GM12873 (cell line): ENCODE data around the gene STK39.

Experiments
- TF ChIP-seq, protein P1 (sequence below): IDR thresholded peaks from 2 replicates; pipeline ENCODE4 v1.5.1; 2012; ENCODE audit warnings: low read depth, mild to moderate bottlenecking, moderate library complexity, low read length, control low read depth; ENCODE audit not compliant: insufficient read depth; ENCODE audit errors: missing control alignments

The STK39 gene

GRCh38 chr2:168241208-168241607 lies 6.2 kb downstream of the STK39 start:
- TF ChIP-seq, protein P1, sequence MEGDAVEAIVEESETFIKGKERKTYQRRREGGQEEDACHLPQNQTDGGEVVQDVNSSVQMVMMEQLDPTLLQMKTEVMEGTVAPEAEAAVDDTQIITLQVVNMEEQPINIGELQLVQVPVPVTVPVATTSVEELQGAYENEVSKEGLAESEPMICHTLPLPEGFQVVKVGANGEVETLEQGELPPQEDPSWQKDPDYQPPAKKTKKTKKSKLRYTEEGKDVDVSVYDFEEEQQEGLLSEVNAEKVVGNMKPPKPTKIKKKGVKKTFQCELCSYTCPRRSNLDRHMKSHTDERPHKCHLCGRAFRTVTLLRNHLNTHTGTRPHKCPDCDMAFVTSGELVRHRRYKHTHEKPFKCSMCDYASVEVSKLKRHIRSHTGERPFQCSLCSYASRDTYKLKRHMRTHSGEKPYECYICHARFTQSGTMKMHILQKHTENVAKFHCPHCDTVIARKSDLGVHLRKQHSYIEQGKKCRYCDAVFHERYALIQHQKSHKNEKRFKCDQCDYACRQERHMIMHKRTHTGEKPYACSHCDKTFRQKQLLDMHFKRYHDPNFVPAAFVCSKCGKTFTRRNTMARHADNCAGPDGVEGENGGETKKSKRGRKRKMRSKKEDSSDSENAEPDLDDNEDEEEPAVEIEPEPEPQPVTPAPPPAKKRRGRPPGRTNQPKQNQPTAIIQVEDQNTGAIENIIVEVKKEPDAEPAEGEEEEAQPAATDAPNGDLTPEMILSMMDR: no peak

- TF ChIP-seq, protein P1: no peak
These were observed 8.1 kb downstream of the STK39 start for GRCh38 chr2:168239281-168239680.

DNA sequence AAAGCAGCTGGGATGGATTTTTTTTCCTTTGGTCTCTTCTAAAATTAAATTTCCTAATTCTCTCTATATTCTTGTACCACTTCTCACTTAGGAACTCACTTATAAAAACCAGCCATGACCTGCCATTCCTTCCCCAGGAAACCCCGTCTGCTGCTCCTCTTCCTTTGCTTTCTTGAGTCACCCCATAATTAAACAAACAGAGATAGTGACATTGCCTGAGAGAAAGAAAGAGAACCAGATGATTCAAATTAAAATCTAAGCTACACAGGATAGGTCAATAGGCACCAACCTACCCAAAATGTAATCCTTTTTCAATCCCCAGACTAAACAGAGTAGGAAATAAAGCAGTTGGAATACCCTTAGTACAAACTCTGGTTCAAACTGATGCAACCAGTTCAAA lies 9.7 kb downstream of the STK39 start:
- TF ChIP-seq, protein P1: no peak

DNA sequence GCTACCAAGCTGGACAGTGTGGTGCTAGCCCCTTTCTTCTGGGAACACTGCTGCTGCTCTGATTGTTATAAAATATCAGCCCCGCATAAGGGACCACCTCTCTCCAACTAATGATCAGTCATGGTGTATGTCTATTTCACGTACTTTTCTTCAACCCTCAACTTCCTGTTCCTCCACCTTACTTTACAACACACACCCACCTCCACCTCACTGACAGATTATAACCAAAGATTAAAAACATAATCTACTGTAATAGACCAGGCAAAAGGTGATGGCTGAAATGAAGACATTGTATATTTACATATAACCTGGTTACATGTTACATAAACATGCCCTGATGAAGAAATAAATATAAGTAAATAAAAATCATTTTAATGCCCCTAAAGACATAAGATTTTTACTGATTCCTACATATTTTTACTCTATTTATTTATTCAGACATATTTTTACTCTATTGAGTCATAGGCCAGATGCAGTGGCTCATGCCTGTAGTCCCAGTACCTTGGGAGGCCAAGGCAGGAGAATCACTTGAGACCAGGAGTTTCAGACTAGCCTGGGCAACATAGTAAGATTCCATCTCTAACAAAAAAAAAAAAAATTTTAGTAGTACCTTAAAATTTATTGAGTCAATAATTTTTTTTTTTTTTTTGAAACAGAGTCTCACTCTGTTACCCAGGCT lies 12.8 kb downstream of the STK39 start:
- TF ChIP-seq, protein P1: no peak

GRCh38 chr2:168233726-168234406 lies 13.5 kb downstream of the STK39 start:
- TF ChIP-seq, protein P1: no peak

DNA sequence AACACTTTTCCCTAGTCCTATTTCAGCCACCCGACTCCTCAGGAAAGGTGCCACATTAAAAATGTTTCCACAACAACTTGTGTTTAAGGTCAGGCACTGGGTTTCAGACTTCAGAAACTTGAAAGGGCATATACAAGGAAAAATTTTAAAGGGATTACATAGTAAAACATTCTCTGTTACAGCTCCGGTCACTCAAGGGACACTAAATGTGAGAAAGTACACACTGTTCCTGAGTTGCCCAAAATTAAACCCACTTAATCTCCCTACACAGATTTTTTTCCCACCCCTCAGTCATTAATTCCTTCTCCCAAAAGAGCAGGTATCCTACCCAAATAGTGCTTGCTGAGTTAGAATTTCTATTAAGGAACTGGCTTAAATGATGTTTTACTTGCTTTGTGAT lies 14.2 kb downstream of the STK39 start:
- TF ChIP-seq, protein P1: no peak

DNA sequence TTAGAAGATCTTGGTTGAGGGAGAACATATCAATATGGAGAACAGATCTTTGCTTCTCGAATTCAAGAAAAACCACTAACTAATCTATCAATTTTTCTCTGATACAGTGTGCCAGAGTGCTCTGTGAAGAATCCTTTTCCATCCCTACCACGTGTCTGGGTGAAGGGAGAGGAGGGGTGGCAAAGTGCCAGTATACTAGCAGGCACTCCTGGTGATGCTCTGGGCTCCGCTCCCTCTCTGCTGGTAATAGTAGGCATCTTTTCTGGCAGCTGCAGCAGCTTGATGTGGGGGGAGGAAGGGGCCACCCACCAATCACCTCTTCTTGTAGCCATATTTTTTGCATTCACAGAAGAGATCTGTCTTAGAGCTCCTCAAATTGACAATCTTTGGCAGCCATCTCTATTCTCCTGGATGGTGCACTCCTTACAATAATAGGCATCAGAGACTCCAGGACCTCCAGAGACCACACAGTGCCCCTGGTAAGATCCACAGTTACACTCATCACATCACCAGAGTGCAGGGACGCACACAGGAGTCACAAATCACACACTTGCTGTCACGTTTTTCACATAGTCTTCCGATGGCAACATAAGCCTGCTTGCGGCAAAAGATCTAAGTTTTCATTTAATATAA lies 15.7 kb downstream of the STK39 start:
- TF ChIP-seq, protein P1: no peak
